OCI-LY1 (cell line): ENCODE measurements around the gene GBE1.

Experiments used
- CTCF ChIP-seq: fragments of 200-600 bp; sonication (generic), shearing (Covaris generic); IDR thresholded peaks from 2 replicates; pipeline ENCODE4 v1.5.1; 2017; ENCODE audit warnings: mild to moderate bottlenecking, antibody characterized with exemption, low read length, moderate library complexity, mixed read lengths
- EZH2 ChIP-seq: fragments of 200-600 bp; sonication (generic), shearing (Covaris generic); IDR thresholded peaks from 2 replicates; pipeline ENCODE4 v1.8.0; 2017; ENCODE audit warnings: borderline replicate concordance, mixed run types, mild to moderate bottlenecking, antibody characterized with exemption, low read length, moderate library complexity, mixed read lengths

GRCh38 chr3:81452418-81452817 is 309.0 kb downstream of the GBE1 start:
- TF ChIP-seq EZH2, result no peak
- no peak for TF ChIP-seq CTCF
